ENCODE results near the gene U2SURP. TPM values are rescaled to one million over a fixed set of nuclear protein-coding genes. Genes with fewer than 3 reads are reported as not detected.

Gene U2SURP
- total and polyA plus RNA-seq, 2 experiments from 2014 or later, result 41.5 to 71.4 TPM

DNA sequence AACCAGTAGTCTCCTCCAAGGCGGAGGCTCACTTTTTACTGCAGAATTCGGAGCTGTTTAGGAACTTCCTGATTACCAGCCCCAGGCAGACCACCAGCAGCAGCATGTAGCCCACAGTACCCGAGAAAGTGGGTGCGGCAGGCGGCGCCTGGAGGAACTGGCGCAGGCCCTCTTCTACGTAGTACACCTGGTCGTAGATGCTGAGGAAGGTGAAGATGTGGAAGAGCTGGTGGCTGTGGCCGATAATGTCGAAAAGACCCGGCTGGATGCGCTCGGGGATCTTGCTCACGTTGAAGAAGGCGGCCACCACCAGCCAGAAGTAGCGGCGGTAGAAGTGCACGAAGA lies 39.2 kb upstream of the U2SURP start:
- Histone ChIP-seq H2AFZ (no peak overlapping the region), H3K4me3 (no peak overlapping the region), H3K4me2 (no peak overlapping the region), H3K27me3 (peaks cover 81% of the 10 kb centered on the region), H3K9me3 (ENCODE audit: low read depth) (no peaks in the 10 kb centered on the region), H3K79me2 (no peaks in the 10 kb centered on the region), H4K20me1 (ENCODE audit: insufficient read depth, poor library complexity, severe bottlenecking) (no peaks in the 10 kb centered on the region), H3K9me2 (replicated peaks; ENCODE audit: insufficient read depth) (no peaks in the 10 kb centered on the region), H3K27ac (no peak overlapping the region), H3K4me1 (ENCODE audit: insufficient read depth) (no peaks in the 10 kb centered on the region), H3K36me3 (replicated peaks; ENCODE audit: insufficient read depth, low read depth) (no peaks in the 10 kb centered on the region)
- TF ChIP-seq EZH2 (IDR thresholded peaks at IDR 0.05; ENCODE audit: borderline replicate concordance) (no peak), EZH2phosphoT487 (IDR thresholded peaks at IDR 0.05; ENCODE audit: low read depth, severe bottlenecking, unreplicated experiment) (no peak)
- TF ChIP-seq, protein P1, sequence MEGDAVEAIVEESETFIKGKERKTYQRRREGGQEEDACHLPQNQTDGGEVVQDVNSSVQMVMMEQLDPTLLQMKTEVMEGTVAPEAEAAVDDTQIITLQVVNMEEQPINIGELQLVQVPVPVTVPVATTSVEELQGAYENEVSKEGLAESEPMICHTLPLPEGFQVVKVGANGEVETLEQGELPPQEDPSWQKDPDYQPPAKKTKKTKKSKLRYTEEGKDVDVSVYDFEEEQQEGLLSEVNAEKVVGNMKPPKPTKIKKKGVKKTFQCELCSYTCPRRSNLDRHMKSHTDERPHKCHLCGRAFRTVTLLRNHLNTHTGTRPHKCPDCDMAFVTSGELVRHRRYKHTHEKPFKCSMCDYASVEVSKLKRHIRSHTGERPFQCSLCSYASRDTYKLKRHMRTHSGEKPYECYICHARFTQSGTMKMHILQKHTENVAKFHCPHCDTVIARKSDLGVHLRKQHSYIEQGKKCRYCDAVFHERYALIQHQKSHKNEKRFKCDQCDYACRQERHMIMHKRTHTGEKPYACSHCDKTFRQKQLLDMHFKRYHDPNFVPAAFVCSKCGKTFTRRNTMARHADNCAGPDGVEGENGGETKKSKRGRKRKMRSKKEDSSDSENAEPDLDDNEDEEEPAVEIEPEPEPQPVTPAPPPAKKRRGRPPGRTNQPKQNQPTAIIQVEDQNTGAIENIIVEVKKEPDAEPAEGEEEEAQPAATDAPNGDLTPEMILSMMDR (IDR thresholded peaks at IDR 0.05; ENCODE audit: poor library complexity), result no peak
- 98% methylated on average over 19 of the region's 19 CpGs for WGBS (ENCODE audit: low lambda C conversion rate, missing lambda C conversion rate)
- DNase-seq (ENCODE audit: low spot score), result no peak

- WGBS (ENCODE audit: low lambda C conversion rate, missing lambda C conversion rate), result 62% methylated on average over 63 of the region's 63 CpGs
- Histone ChIP-seq H3K27ac (no peak overlapping the region), H3K4me3 (no peak overlapping the region), H3K4me2 (peak overlapping the region; percentile 97), H3K27me3 (peaks cover 75% of the 10 kb centered on the region), H3K9me2 (replicated peaks; ENCODE audit: insufficient read depth) (no peaks in the 10 kb centered on the region), H4K20me1 (ENCODE audit: insufficient read depth, poor library complexity, severe bottlenecking) (no peaks in the 10 kb centered on the region), H2AFZ (no peak overlapping the region), H3K79me2 (no peaks in the 10 kb centered on the region), H3K36me3 (replicated peaks; ENCODE audit: insufficient read depth, low read depth) (no peaks in the 10 kb centered on the region), H3K4me1 (ENCODE audit: insufficient read depth) (no peaks in the 10 kb centered on the region), H3K9me3 (ENCODE audit: low read depth) (no peaks in the 10 kb centered on the region)
- TF ChIP-seq EZH2phosphoT487 (IDR thresholded peaks at IDR 0.05; ENCODE audit: low read depth, severe bottlenecking, unreplicated experiment) (no peak), EZH2 (IDR thresholded peaks at IDR 0.05; ENCODE audit: borderline replicate concordance) (no peak)
- TF ChIP-seq, protein P1 (IDR thresholded peaks at IDR 0.05; ENCODE audit: poor library complexity), result no peak
- DNase-seq (ENCODE audit: low spot score), result no peak
These were observed 38.7 kb upstream of the U2SURP start for GRCh38 chr3:142962520-142963233.

GRCh38 chr3:142963234-142963515 lies 38.2 kb upstream of the U2SURP start:
- 1% methylated on average over 33 of the region's 35 CpGs for WGBS (ENCODE audit: low lambda C conversion rate, missing lambda C conversion rate)
- DNase-seq (ENCODE audit: low spot score), result no peak
- TF ChIP-seq EZH2phosphoT487 (IDR thresholded peaks at IDR 0.05; ENCODE audit: low read depth, severe bottlenecking, unreplicated experiment) (no peak), EZH2 (IDR thresholded peaks at IDR 0.05; ENCODE audit: borderline replicate concordance) (no peak)
- TF ChIP-seq, protein P1 (IDR thresholded peaks at IDR 0.05; ENCODE audit: poor library complexity), result peak; percentile 8
- no peaks in the 10 kb centered on the region for H3K9me3 ChIP-seq (ENCODE audit: low read depth)
- no peaks in the 10 kb centered on the region for H3K4me1 ChIP-seq (ENCODE audit: insufficient read depth)
- H2AFZ ChIP-seq, result no peak overlapping the region
- H3K4me3 ChIP-seq, result no peak overlapping the region
- H3K79me2 ChIP-seq, result no peaks in the 10 kb centered on the region
- no peaks in the 10 kb centered on the region for H3K9me2 ChIP-seq (replicated peaks; ENCODE audit: insufficient read depth)
- peak overlapping the region; percentile 97 for H3K4me2 ChIP-seq
- H4K20me1 ChIP-seq (ENCODE audit: insufficient read depth, poor library complexity, severe bottlenecking), result no peaks in the 10 kb centered on the region
- no peak overlapping the region for H3K27ac ChIP-seq
- peaks cover 71% of the 10 kb centered on the region for H3K27me3 ChIP-seq
- no peaks in the 10 kb centered on the region for H3K36me3 ChIP-seq (replicated peaks; ENCODE audit: insufficient read depth, low read depth)

Data from hepatocyte (in vitro differentiated cells).